DMS 273 treated with DMSO at 0.1 percent for 48 hours (cell line): Measurements from ENCODE around the gene FBXO27.
"Not testable (repeated sequence)": the region's sequence is repeated elsewhere in the genome, so short reads cannot be mapped to it uniquely, and the experiment has no call there.

Experiments used
- DNase-seq: peaks from one replicate; lab custom pipeline; 2025; lab: John Stamatoyannopoulos, UW

The FBXO27 gene, protein sequence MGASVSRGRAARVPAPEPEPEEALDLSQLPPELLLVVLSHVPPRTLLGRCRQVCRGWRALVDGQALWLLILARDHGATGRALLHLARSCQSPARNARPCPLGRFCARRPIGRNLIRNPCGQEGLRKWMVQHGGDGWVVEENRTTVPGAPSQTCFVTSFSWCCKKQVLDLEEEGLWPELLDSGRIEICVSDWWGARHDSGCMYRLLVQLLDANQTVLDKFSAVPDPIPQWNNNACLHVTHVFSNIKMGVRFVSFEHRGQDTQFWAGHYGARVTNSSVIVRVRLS

GRCh38 chr19:39032063-39032918, at the start of gene FBXO27:
FBXO27 (minus strand) TSS chr19:39032549; CDS start chr19:39032227, 322 bp downstream.
- DNase-seq, result no peak

GRCh38 chr19:39080431-39080830, 48.1 kb upstream of the FBXO27 start:
- DNase-seq, result no peak

DNA sequence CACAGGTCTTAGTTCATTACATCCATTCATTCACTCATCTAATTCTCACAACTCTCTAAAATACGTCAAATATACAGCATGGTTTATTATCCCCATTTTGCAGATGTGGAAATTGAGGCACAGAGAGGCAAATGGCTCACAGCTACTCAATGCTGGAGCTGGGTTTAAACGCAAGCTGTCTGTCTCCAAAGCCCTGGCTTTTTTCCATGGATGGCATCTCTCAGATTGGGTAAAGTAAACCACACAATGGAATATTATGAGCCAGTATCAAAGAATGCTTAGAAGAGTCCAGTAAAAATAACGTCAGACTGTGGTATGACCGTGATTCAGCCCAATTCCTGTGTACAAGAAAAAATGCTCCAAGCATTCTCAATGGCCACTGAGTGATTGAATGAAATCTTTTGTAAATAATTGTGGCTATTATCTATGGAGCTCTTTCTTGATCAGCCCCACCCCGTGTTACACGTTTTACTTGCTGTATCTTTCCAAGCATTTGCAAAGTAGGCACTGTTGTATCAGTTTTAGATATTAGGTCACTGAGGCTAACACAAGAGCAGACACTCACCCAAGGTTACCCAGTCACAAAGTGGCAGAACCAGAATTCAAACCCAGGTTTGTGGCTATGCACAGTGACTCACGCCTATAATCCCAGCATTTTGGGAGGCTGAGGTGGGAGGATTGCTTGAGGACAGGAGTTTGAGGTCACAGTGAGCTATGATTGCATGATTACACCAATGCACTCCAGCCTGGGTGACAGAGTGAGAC, 46.3 kb upstream of the FBXO27 start:
- no peak for DNase-seq

DNA sequence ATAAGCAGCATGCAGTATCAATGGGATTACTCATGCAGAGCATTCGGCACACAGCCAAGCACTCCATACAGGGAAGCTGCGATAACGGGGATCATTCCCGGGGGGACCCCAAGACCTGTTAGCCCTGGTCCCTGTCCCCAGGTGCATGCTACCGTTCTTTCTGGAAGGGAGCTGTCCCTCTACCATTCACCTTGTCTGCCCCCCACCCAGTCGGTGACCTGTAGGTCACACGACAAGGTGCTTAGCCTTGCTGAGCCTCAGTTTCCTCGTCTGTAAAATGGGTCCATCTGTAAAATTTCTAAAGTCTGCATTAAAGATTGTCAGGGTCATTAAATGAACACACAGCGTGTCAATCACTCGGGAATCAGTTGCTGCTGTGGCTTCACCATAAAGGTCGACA, 45.0 kb upstream of the FBXO27 start:
- DNase-seq, result no peak

GRCh38 chr19:39074942-39075341, 42.6 kb upstream of the FBXO27 start:
- DNase-seq, result no peak

GRCh38 chr19:39074205-39074692, 41.9 kb upstream of the FBXO27 start:
- DNase-seq, result no peak

GRCh38 chr19:39070888-39071287, 38.5 kb upstream of the FBXO27 start:
- no peak for DNase-seq

- not testable (repeated sequence) for DNase-seq
These were observed 35.9 kb upstream of the FBXO27 start for GRCh38 chr19:39068259-39068658.

DNA sequence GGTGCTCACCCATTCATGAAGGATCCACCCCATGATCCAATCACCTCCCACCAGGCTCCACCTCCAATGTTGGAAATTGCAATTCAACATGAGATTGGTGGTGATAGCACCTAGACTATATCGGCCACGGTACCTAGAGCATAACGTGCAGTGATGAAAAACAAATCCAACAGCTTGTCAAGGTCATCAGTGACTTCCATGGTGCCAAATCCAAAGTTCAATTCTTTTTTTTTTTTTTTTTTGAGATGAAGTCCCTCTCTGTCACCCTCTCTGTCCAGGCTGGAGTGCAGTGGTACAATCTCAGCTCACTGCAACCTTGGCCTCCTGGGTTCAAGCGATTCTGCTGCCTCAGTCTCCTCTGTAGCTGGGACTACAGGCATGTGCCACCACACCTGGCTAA, 34.8 kb upstream of the FBXO27 start:
- no peak for DNase-seq

GRCh38 chr19:39065928-39066327, 33.6 kb upstream of the FBXO27 start:
- no peak for DNase-seq

- no peak for DNase-seq
These were observed 32.1 kb upstream of the FBXO27 start for GRCh38 chr19:39064405-39064804.

DNA sequence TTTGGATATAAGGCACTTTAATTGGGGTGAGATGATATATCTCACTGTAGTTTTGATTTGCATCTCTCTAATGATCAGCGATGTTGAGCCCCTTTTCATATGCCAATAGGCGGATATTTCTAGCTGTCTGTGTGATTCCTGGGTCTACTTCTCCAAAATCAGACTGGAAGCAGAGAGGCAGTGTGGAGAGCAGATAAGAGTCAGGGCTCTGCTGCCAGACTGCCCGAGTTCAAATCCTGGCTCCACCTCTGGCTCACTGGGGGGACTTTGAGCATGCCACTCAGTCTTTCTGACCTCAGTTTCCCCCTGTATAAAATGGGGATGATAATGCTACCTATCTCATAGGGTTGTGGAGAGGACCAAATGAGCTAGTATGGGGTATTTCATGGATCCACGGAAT, 27.8 kb upstream of the FBXO27 start:
- no peak for DNase-seq

- no peak for DNase-seq
These were observed 27.0 kb upstream of the FBXO27 start for GRCh38 chr19:39059302-39059701.

DNA sequence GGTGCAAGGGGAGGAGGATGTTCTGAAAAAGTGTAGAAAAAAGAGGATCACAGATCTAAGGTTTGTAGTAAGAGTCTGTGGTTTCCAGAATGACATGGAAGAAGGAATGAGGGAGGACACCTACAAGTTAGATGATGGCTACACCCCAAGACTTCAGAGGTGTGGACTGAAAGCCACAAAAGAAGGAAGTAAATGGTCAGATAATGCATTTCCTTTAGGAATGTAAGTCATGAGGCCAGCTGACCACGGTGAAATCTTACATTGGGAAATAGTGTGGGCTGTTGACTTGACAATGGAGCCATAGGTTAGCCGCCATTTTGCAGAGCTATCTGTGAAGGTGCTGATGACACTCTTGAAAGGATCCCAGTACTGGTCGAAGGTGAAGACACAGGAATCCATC, 25.3 kb upstream of the FBXO27 start:
- no peak for DNase-seq

- no peak for DNase-seq
These were observed 21.7 kb upstream of the FBXO27 start for GRCh38 chr19:39054091-39054470.

DNA sequence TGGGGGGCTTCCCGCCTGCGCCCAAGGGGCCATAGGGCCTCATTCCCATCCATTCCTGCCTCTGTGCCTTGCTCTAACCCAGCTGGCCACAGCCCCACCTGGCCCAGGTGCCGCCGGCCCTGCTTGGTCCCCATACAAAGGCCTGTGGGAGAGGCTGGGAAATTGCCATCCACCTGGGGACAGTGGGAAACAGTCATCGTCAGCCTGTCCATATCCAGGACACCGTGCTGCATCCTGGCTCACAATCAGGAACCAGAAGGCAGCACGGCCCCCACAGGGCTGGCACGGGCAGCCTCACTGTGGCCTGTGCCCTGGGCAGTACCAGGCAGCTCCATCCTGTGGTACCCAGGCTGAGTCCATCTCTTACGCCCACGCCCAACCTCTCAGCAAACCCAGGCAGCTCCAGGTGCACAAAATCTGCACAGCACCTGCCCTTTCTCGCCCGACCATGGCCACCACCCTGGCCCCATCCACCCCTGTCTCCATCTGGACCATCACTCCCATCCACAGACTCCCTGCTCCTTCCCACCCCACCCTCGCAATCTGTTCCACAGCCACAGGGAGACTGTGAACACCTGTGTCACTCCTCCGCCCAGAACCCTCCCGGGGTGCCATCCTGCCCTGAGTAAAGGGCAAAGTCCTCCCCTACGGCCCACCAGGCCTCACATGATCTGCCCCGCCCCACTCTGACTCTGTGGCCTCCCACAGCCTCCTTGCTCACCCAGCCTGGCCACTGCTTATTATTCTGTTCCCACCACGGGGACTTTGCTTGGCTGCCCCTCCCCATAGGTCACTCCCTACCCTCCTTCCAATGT, 21.1 kb upstream of the FBXO27 start:
- DNase-seq, result no peak

DNA sequence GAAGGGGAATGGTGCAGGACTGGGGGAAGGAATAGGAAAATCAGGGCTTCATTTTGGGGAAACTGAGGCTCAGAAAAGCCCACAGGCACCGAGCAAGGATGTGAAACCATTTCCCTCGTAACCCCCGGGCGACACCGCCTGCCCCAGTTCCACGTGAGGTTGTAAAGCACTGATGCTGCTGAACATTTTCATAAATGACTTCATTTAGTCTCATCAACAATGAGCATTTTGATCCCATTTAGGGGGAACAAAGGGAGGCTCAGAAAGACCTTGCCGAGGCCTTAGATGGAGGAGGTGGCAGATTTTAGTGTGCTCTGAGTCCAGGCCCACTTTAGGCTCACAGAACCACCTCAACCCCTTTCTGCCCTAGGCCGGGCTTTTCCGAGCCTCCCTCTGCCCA, 20.5 kb upstream of the FBXO27 start:
- DNase-seq, result no peak

- DNase-seq, result no peak
These were observed 19.9 kb upstream of the FBXO27 start for GRCh38 chr19:39052243-39052746.

DNA sequence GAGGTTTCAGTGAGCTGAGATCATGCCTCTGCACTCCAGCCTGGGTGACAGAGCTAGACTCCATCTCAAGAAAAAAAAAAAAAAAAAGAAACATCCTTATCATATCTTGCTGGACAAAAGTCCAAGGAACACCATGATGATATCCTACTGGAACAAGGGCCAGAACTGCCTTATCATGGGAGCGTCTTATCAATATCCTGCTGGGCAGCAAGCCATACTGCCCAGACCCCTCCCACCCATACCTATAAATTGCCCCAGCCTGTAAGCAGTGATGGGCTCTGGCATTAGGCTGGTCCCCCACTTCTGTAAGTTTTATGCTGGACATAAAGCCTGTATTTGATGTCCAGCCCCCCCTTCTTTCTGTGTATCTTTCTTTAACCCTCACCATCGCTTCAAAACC, 14.7 kb upstream of the FBXO27 start:
- DNase-seq, result no peak

- no peak for DNase-seq
These were observed 13.9 kb upstream of the FBXO27 start for GRCh38 chr19:39046037-39046821.

DNA sequence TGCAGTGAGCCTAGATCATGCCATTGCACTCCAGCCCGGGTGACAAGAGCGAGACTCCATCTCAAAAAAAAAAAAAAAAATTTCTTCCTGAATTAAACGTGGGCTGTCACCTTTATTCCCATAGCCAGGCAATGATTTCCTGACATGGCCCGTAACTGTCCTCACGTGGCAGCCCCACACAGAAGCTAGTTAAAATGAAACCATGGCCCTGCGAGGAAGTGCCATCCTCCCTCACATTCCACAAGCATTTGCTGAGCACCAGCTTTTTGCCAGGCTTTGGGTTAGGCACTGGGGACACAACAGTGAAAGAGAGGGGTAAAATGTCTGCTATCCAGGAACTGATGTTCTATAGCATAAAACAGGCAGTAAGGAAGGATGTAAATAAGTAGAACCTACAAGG, 13.2 kb upstream of the FBXO27 start:
- no peak for DNase-seq
